Measurements from ENCODE around the gene VAMP7. TPM values are rescaled to one million over a fixed set of nuclear protein-coding genes. Genes with fewer than 3 reads are reported as not detected.

VAMP7 gene
- total and polyA plus RNA-seq, 2 of the 8 experiments (the other 6 are each of a cell fraction or from before 2014, with no cell fraction given), result 14.2 to 22.1 TPM

GRCh38 chrX:155956099-155956498 lies 75.0 kb downstream of the VAMP7 start:
- CTCF ChIA-PET (ENCODE audit: partially characterized antibody), result no interaction called here
- Histone ChIP-seq H3K56ac (replicated peaks; ENCODE audit: insufficient read length, low read depth, low read length) (no peak overlapping the region), H3K23me2 (ENCODE audit: low read depth, low read length) (peaks cover 7% of the 10 kb centered on the region; the same call in 1 of the 2 replicates), H4K91ac (replicated peaks; ENCODE audit: insufficient read length, low read length) (no peak overlapping the region), H2AK5ac (ENCODE audit: low read depth, low read length) (no peak overlapping the region), H3K4me1 (replicated peaks in 1 of 4; ENCODE audit: control insufficient read depth in 3 of 4, insufficient read depth in 4 of 4, low read length in 3 of 4) (no peaks in the 10 kb centered on the region; a peak in 1 of 7 replicates), H3K36me3 (ENCODE audit: control insufficient read depth in 2 of 4, insufficient read depth in 4 of 4, low read length in 3 of 4) (no peaks in the 10 kb centered on the region), H4K5ac (ENCODE audit: insufficient read length, low read depth, low read length) (no peak overlapping the region), H2BK15ac (ENCODE audit: low read length) (no peak overlapping the region), H3K79me1 (ENCODE audit: low read depth, low read length) (no peaks in the 10 kb centered on the region; the same call in 1 of the 2 replicates), H3K4me3 (ENCODE audit: extremely low read depth in 1 of 4, insufficient read depth in 2 of 4, low read depth in 3 of 4, low read length in 4 of 4) (no peak overlapping the region), H3K14ac (ENCODE audit: insufficient read length) (no peak overlapping the region), H4K8ac (ENCODE audit: extremely low read depth, insufficient read depth, low read length) (no peak overlapping the region), H3K4ac (replicated peaks; ENCODE audit: insufficient read length, low read depth, low read length) (no peak overlapping the region), H3K27ac (ENCODE audit: low read depth, low read length) (no peak overlapping the region), H3K9ac (replicated peaks in 1 of 4; ENCODE audit: extremely low read depth in 1 of 4, low read depth in 3 of 4, low read length in 3 of 4) (no peak overlapping the region), H3K4me2 (ENCODE audit: insufficient read depth in 1 of 2, low read depth in 2 of 2, low read length in 2 of 2) (no peak overlapping the region), H4K20me1 (replicated peaks in 1 of 2; ENCODE audit: control insufficient read depth in 1 of 2, insufficient read depth in 2 of 2, low read length in 2 of 2) (no peaks in the 10 kb centered on the region), H3K18ac (ENCODE audit: extremely low read depth, low read length) (no peak overlapping the region), H3K23ac (ENCODE audit: insufficient read length) (no peak overlapping the region), H2BK5ac (ENCODE audit: low read depth, low read length) (no peak overlapping the region), H2BK120ac (replicated peaks; ENCODE audit: low read depth, low read length) (no peak overlapping the region), H2BK20ac (ENCODE audit: low read length) (no peak overlapping the region), H2BK12ac (ENCODE audit: low read depth, low read length) (peak overlapping the region; percentile 39; the same call in 1 of the 2 replicates), H2AFZ (ENCODE audit: low read length) (no peak overlapping the region), H3K27me3 (replicated peaks in 1 of 4; ENCODE audit: control insufficient read depth in 3 of 4, extremely low read depth in 1 of 4, insufficient read depth in 3 of 4, low read length in 3 of 4) (no peaks in the 10 kb centered on the region), H3K79me2 (ENCODE audit: control insufficient read depth in 1 of 2, insufficient read depth in 2 of 2, low read length in 2 of 2) (no peaks in the 10 kb centered on the region), H3K9me3 (ENCODE audit: insufficient read depth in 2 of 2, low read depth in 1 of 2, low read length in 1 of 2) (peaks cover 12 to 38% of the 10 kb centered on the region in 2 experiments; a peak in 3 of 4 replicates)
- FAIRE-seq (no peak), DNase-seq (ENCODE audit: low read depth in 1 of 2, low spot score in 2 of 2) (no peak)
- WGBS, 2 experiments (ENCODE audit: extremely low coverage in 1 of 2, insufficient coverage in 1 of 2, insufficient read length in 1 of 2, insufficient replicate concordance in 2 of 2, low coverage in 1 of 2, low lambda C conversion rate in 2 of 2, missing lambda C conversion rate in 1 of 2), result 88% methylated on average over 8 of the region's 9 CpGs; no CpG with 5 or more reads in 1 of the 2 experiments
- TF ChIP-seq NANOG (IDR thresholded peaks at IDR 0.05; ENCODE audit: insufficient read depth, low read depth, low read length, poor library complexity, severe bottlenecking) (no peak), ATF3 (IDR thresholded peaks at IDR 0.05; ENCODE audit: insufficient read depth, low read depth, low read length) (no peak), RXRA (IDR thresholded peaks at IDR 0.05; ENCODE audit: insufficient read depth, low read depth, low read length) (no peak), TEAD4 (IDR thresholded peaks at IDR 0.05; ENCODE audit: low read depth, low read length) (no peak), SUZ12 (IDR thresholded peaks at IDR 0.05; ENCODE audit: low read length) (no peak), RNF2 (IDR thresholded peaks at IDR 0.05; ENCODE audit: borderline replicate concordance, low read depth, low read length, missing control alignments, poor library complexity, severe bottlenecking) (no peak)
- POLR2A ChIA-PET (ENCODE audit: partially characterized antibody), result no interaction called here
